Fibroblast of lung (primary cell): Measurements from ENCODE around the gene RAD52. TPM values are rescaled to one million over a fixed set of nuclear protein-coding genes. Genes with fewer than 3 reads are reported as not detected.

Experiments
- DNase-seq, 2 donors: peaks; one replicate each; pipeline versions ENCODE4 v3.0.0 to v3.0.0-alpha.2; 2010; ENCODE audit warnings: low read depth in 2 of 2
- H2AFZ ChIP-seq: 2 replicates; pipeline ENCODE4 v1.5.1; 2012; ENCODE audit warnings: low read length, control low read depth, inconsistent platforms
- H3K27ac ChIP-seq: 2 replicates; pipeline ENCODE4 v1.5.1; 2011; ENCODE audit warnings: low read length, control low read depth; ENCODE audit not compliant: insufficient read depth
- H3K27me3 ChIP-seq: 2 replicates; pipeline ENCODE4 v1.5.1; 2011; ENCODE audit warnings: mild to moderate bottlenecking, low read length; ENCODE audit not compliant: control insufficient read depth, insufficient read depth
- H3K36me3 ChIP-seq: 2 replicates; pipeline ENCODE4 v1.5.1; 2011; ENCODE audit warnings: low read length; ENCODE audit not compliant: control insufficient read depth, insufficient read depth
- H3K4me1 ChIP-seq: 2 replicates; pipeline ENCODE4 v1.5.1; 2011; ENCODE audit warnings: low read length; ENCODE audit not compliant: control insufficient read depth, insufficient read depth; ENCODE audit errors: extremely low read depth
- H3K4me2 ChIP-seq: 2 replicates; pipeline ENCODE4 v1.5.1; 2011; ENCODE audit warnings: low read length, control low read depth; ENCODE audit not compliant: insufficient read depth; ENCODE audit errors: extremely low read depth
- H3K4me3 ChIP-seq, 4 experiments: fragments of 200-600 bp in 1 of 4; sonication (generic) in 1 of 4; replicated peaks in 1 of 4; 2 replicates each; pipeline ENCODE4 v1.5.1; 2011 to 2016; ENCODE audit warnings: low read length in 4 of 4, low read depth in 3 of 4, mild to moderate bottlenecking in 3 of 4, control low read depth in 2 of 4, inconsistent platforms in 1 of 4, mixed read lengths in 1 of 4; ENCODE audit not compliant: insufficient read depth in 1 of 4; ENCODE audit errors: control extremely low read depth in 1 of 4
- H3K79me2 ChIP-seq: 2 replicates; pipeline ENCODE4 v1.5.1; 2012; ENCODE audit warnings: mild to moderate bottlenecking, low read length, inconsistent platforms; ENCODE audit not compliant: control insufficient read depth, insufficient read depth
- H3K9ac ChIP-seq: 2 replicates; pipeline ENCODE4 v1.5.1; 2011; ENCODE audit warnings: mild to moderate bottlenecking, low read length, control low read depth; ENCODE audit not compliant: insufficient read depth
- H3K9me3 ChIP-seq: 2 replicates; pipeline ENCODE4 v1.5.1; 2012; ENCODE audit warnings: low read depth, low read length; ENCODE audit not compliant: control insufficient read depth, insufficient read depth
- H4K20me1 ChIP-seq: 2 replicates; pipeline ENCODE4 v1.5.1; 2011; ENCODE audit warnings: low read length; ENCODE audit not compliant: control insufficient read depth, insufficient read depth; ENCODE audit errors: extremely low read depth
- EZH2 ChIP-seq: IDR thresholded peaks from 2 replicates; pipeline ENCODE4 v1.5.1; 2012; ENCODE audit warnings: low read length, control low read depth, mild to moderate bottlenecking; ENCODE audit errors: missing control alignments
- polyA plus RNA-seq, 2 donors: library from polyadenylated mRNA; depleted of rRNA in 1 of 2; stranded (reverse) in 1 of 2; unstranded in 1 of 2; fragments of >200 nt; gene quantifications; 2 replicates each; pipeline ENCODE4 v1.2.1, GENCODE V29; 2011 to 2012; ENCODE audit warnings: missing spikeins in 1 of 2
- total RNA-seq: library from RNA; depleted of rRNA; stranded (reverse); fragments of >200 nt; gene quantifications from 2 replicates; pipeline ENCODE4 v1.2.1, GENCODE V29; 2014
- TF ChIP-seq, protein P1 (sequence below), 2 donors: IDR thresholded peaks in 1 of 2; conservative IDR thresholded peaks in 1 of 2; 1 replicate in 1 of 2; 2 replicates in 1 of 2; pipeline ENCODE4 v1.5.1; 2011 to 2012; ENCODE audit warnings: low read length in 2 of 2, control low read depth in 1 of 2, inconsistent platforms in 1 of 2, low read depth in 1 of 2, mild to moderate bottlenecking in 1 of 2

RAD52 gene
- total and polyA plus RNA-seq, 2 donors (not counting 1 experiment from before 2014, with no cell fraction given) = 7.3 to 19.2 TPM

DNA sequence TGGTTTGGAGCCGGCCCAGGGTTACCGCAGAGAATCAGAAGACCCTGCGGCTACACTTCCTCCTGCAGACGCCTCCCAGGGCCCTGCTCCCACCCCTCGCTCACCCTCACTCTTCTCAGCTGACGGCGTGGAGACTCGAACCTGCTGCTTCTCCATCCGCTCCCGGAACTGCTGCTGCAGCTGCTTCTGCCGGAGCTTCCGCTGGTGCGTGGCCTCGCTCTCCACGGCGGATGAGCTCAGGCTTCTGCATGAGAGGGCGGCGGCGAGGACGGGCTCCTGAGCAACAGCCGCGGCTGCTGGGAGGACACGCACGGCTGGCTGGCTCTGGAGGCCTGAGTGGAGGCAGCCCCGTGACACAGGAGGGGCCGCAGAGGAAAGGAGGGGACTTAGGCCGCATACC lies 33.3 kb downstream of the RAD52 start:
- Histone ChIP-seq H4K20me1 (no peaks in the 10 kb centered on the region), H2AFZ (no peak overlapping the region), H3K79me2 (no peaks in the 10 kb centered on the region), H3K4me2 (no peak overlapping the region), H3K9me3 (no peaks in the 10 kb centered on the region), H3K27ac (no peak overlapping the region), H3K27me3 (no peaks in the 10 kb centered on the region), H3K9ac (no peak overlapping the region), H3K4me3 (no peak overlapping the region), H3K36me3 (peaks cover 6% of the 10 kb centered on the region), H3K4me1 (no peaks in the 10 kb centered on the region)
- DNase-seq = no peak
- TF ChIP-seq, protein P1, sequence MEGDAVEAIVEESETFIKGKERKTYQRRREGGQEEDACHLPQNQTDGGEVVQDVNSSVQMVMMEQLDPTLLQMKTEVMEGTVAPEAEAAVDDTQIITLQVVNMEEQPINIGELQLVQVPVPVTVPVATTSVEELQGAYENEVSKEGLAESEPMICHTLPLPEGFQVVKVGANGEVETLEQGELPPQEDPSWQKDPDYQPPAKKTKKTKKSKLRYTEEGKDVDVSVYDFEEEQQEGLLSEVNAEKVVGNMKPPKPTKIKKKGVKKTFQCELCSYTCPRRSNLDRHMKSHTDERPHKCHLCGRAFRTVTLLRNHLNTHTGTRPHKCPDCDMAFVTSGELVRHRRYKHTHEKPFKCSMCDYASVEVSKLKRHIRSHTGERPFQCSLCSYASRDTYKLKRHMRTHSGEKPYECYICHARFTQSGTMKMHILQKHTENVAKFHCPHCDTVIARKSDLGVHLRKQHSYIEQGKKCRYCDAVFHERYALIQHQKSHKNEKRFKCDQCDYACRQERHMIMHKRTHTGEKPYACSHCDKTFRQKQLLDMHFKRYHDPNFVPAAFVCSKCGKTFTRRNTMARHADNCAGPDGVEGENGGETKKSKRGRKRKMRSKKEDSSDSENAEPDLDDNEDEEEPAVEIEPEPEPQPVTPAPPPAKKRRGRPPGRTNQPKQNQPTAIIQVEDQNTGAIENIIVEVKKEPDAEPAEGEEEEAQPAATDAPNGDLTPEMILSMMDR (conservative IDR thresholded peaks at IDR 0.05 in 1 of 2, IDR thresholded peaks at IDR 0.05 in 1 of 2; ENCODE audit: low read depth in 1 of 2, low read length in 2 of 2) = no peak
- no peak for TF ChIP-seq EZH2

- Histone ChIP-seq H3K4me3 (no peak overlapping the region), H3K9ac (no peak overlapping the region), H3K27ac (no peak overlapping the region), H3K79me2 (no peaks in the 10 kb centered on the region), H4K20me1 (no peaks in the 10 kb centered on the region), H3K36me3 (peaks cover 6% of the 10 kb centered on the region), H3K27me3 (no peaks in the 10 kb centered on the region), H3K4me2 (no peak overlapping the region), H3K4me1 (no peaks in the 10 kb centered on the region), H2AFZ (no peak overlapping the region), H3K9me3 (no peaks in the 10 kb centered on the region)
- DNase-seq = no peak
- no peak for TF ChIP-seq EZH2
- TF ChIP-seq, protein P1 (conservative IDR thresholded peaks at IDR 0.05 in 1 of 2, IDR thresholded peaks at IDR 0.05 in 1 of 2; ENCODE audit: low read depth in 1 of 2, low read length in 2 of 2) = no peak
Observed at GRCh38 chr12:915090-915489, 34.4 kb downstream of the RAD52 start.

DNA sequence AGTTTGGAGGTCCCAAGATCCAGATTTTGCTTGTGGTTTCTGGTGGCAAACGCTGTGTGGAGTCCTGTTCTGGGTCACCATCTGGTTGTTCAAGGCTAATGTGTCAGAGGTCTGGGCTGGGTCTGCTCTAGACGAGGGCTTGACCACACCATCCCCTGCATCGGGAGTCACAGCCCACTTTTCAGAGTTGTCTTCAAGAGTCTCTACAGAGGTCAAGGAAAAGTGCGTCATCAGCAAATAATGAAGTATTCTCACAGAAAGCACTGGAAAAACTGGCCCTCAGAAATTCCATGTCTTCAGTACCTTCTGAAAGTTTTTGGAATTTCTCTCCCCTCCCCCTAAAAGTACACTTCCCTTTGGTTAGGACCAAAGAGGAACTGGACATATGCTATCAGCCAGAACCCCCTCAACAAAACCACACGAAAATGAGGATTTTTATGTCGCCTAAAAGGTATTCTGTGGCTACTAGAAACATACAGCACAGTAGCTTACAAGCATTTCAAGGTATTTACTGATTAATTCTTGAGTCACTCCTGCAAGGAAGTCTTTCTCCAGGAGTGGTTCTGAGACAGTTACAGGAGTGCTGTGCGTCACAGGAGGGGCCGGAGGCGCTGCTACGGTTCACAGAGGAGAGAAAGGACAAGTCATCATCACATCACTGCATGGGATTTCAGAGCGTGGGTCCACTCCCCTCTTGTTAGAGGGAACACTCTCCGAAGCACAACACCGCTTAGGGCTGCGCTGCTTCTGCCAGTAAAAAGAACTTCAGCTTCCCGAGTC lies 35.4 kb downstream of the RAD52 start:
- Histone ChIP-seq H3K36me3 (peaks cover 8% of the 10 kb centered on the region), H3K9ac (no peak overlapping the region), H2AFZ (no peak overlapping the region), H3K9me3 (no peaks in the 10 kb centered on the region), H3K4me3 (no peak overlapping the region), H3K27ac (no peak overlapping the region), H3K4me1 (no peaks in the 10 kb centered on the region), H3K27me3 (no peaks in the 10 kb centered on the region), H4K20me1 (no peaks in the 10 kb centered on the region), H3K79me2 (no peaks in the 10 kb centered on the region), H3K4me2 (no peak overlapping the region)
- no peak for TF ChIP-seq EZH2
- TF ChIP-seq, protein P1 (conservative IDR thresholded peaks at IDR 0.05 in 1 of 2, IDR thresholded peaks at IDR 0.05 in 1 of 2; ENCODE audit: low read depth in 1 of 2, low read length in 2 of 2) = no peak
- peak; percentile 31 to 96 for DNase-seq
